Measurements from ENCODE around the gene CUBN.

CUBN gene

GRCh38 chr10:17129741-17130140, at the start of gene CUBN:
Gene CUBN, minus strand, starts transcription at chr10:17129811. Its CDS starts 46 bp downstream, at chr10:17129765.
- TF ChIP-seq CTCF (conservative IDR thresholded peaks at IDR 0.05), result no peak
- TF ChIP-seq ZFX (IDR thresholded peaks at IDR 0.05), result no peak

GRCh38 chr10:17179002-17179401, 49.4 kb upstream of the CUBN start:
- no peak overlapping the region for H3K27ac ChIP-seq
- no peak for TF ChIP-seq CTCF (conservative IDR thresholded peaks at IDR 0.05)

More at GRCh38 chr10:17129741-17130140, at the start of gene CUBN:
- no peak within 1 kb of the TSS for H3K27ac ChIP-seq

GRCh38 chr10:17178006-17178405, 48.4 kb upstream of the CUBN start:
- no peak for TF ChIP-seq ZFX (IDR thresholded peaks at IDR 0.05)
- peak; percentile 39 for TF ChIP-seq CTCF (conservative IDR thresholded peaks at IDR 0.05)

DNA sequence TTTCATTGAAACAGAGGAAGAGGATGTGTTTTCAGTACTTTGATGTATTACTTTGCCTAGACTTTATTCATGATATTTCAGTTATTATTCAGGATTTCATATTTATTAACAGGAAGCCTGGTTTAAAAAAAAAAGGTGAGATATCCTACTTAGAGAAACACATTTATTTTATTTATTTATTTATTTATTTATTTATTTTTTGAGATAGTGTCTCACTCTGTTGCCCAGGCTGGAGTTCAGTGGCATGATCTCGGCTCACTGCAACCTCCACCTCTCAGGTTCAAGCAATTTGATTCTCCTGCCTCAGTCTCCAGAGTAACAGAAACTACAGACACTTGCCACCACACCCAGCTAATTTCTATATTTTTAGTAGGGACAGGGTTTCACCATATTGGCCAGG, 47.4 kb upstream of the CUBN start:
- no peak for TF ChIP-seq ZFX (IDR thresholded peaks at IDR 0.05)
- no peak for TF ChIP-seq CTCF (conservative IDR thresholded peaks at IDR 0.05)
- no peak overlapping the region for H3K27ac ChIP-seq

More at GRCh38 chr10:17178006-17178405, 48.4 kb upstream of the CUBN start:
- no peak overlapping the region for H3K27ac ChIP-seq

- TF ChIP-seq ZFX (IDR thresholded peaks at IDR 0.05) (no peak), CTCF (conservative IDR thresholded peaks at IDR 0.05) (no peak)
- H3K27ac ChIP-seq, result no peak overlapping the region
These were observed 46.5 kb upstream of the CUBN start for GRCh38 chr10:17176091-17176490.

DNA sequence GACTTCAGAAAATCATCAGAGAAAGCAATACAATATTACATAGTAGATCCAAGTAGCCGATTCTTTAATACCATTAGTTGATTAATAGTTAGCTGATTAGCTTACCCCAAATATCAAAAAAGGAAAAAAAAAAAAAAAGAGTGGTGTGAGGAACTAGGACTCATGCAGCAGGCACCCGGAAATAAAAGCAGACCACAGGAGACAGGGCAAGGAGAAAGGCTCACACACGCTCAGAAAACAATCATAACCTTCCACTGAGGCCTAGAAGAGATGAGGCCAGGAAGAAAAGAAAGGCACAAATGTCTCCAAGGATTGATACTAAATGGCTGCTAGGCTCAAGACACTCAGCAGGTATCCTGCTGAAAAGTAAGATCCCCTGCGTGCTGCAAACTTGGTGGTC, 45.9 kb upstream of the CUBN start:
- no peak overlapping the region for H3K27ac ChIP-seq
- TF ChIP-seq CTCF (conservative IDR thresholded peaks at IDR 0.05), result no peak
- TF ChIP-seq ZFX (IDR thresholded peaks at IDR 0.05), result no peak

DNA sequence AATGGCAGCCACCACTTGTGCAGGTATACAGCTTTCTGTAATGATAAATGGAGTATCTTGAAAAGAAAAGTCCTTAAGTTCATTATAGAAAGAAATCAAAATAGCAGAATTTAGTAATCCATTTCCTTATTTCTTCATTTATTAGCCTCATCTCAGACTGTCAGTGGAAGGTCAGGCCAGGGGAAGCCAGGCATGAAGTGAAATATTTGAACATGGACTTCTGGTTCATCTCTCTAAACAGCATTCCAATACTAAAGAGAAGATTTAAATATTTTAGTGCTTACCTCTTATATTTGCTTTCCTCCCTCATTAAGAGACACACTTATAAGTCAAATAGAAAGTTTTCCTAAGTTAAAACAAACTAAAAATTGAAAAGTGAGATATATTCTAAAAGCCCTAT, 45.0 kb upstream of the CUBN start:
- TF ChIP-seq ZFX (IDR thresholded peaks at IDR 0.05), result no peak
- TF ChIP-seq CTCF (conservative IDR thresholded peaks at IDR 0.05), result no peak
- H3K27ac ChIP-seq, result no peak overlapping the region
